Limb (tissue), 2 donors: ENCODE data around the gene C2orf68.
"Not testable (repeated sequence)": the region's sequence is repeated elsewhere in the genome, so short reads cannot be mapped to it uniquely, and the experiment has no call there.

ENCODE experiments used
- DNase-seq, 2 donors: peaks; one replicate each; pipeline ENCODE4 v3.0.0-alpha.2; 2016; ENCODE audit errors: extremely low spot score in 2 of 2

The C2orf68 gene

DNA sequence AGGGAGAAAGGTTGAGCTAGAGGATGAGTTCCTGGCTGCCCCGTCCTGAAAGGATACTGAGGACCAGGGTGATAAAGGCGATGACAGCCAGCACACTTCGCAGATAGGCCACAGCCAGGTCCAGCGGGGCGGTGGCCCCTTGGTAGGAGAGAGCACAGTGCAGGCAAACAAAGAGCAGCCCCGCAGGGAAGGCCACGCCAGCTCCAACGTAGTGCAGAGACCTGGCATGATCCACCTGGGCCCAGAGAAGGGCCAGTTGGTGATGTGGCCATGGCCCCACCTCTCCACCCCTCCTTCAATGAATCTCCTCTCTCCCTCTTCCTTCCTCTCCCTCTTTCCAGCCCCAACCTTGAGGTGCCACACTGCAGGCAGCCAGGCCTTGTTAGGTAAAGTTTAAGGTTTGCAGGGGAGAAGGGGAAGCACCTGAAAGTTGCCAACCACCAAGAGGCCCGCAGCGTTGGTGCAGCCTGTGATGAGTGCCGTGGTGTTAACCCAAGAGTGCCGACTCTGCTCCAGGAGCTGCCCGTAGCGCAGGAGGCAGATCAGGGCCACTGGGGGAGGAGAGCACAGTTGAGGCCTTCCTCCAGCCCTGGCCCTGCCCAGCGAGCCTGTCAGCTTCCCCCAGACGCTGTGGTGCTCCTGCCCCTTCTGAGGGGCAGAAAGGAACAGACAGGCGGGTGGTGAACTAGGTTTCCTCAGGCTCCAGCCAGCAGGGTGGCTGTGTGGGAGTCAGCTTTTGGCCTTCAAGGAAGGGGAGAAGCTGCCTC, 12.2 kb downstream of the C2orf68 start:
- no peak for DNase-seq

DNA sequence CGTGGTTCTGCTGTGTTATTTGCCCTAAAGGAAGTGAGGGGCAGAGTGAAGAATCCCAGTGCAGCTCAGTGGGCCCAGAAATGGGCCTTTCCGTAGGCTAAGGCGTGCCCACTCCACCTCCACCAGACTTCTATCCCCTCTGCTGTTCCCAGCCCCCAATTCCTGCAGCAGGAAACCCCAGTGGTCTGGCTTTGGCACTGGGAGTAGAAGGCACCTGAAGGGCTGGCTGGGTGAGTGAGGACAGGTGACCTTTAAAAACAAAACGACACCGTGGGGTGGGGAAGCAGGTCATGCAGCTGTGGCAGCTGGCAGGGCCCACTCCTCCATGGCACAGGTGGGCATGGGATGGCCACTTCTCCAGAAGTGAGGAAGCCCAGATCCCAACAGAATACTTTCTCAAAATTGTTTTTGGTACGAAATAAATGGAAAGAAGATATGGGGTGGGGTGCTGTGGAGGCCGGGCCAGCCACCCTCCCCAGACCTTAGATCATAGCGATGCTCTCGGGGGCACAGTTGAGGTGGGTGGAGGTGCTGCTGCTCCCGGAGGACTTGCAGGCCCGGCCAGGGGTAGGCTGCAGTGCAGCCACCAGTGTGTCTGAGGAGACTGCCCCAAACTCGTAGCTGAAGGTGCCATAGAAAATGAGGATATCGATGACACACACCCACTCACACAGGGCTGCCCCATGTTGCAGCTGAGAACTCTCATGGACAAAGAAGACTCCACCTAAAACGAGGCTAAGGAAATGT, 13.1 kb downstream of the C2orf68 start:
- DNase-seq = no peak

DNA sequence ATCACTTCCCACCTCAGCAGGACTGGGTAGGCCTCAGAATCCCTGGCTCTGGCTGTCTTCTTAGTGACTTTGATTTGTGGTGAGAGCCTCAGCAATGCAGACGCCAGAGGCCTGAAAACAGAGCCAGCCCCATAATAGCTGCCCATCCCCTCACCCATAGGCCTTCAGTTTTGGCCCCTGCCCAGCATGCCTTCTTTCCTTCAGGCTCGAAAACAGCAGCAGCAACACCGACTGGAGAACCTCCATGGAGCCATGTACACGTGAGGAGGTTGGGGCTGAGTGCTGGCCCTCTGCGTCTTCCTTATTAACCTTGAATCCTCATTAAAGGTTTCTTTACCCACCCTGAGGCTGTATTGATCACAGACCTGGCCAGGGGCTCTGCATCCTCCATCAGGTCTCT, 14.6 kb downstream of the C2orf68 start:
- no peak for DNase-seq

DNA sequence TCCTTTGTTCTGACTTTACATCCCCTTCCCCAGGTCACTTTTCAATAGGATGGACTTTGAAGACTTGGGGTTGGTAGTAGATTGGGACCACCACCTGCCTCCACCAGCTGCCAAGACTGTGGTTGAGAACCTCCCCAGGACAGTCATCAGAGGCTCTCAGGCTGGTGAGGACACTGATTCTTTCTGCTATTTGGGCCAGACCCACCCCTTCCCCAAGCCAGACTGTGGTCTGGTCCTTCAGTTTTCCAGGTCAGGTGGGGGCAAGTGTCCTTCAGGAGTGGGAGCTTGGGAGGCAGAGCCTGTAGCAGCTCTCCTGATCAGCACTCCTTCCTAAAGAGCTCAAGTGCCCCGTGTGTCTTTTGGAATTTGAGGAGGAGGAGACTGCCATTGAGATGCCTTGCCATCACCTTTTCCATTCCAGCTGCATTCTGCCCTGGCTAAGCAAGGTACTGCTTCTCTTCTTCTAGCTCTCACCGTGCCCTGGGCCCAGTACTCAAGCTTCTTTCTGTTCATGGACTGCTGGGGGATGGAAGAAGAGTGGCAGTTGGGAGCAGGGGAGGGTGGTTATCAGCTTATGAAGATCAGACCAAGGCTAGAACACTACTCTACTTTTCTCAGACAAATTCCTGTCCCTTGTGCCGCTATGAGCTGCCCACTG, 15.3 kb downstream of the C2orf68 start:
- DNase-seq = no peak

DNA sequence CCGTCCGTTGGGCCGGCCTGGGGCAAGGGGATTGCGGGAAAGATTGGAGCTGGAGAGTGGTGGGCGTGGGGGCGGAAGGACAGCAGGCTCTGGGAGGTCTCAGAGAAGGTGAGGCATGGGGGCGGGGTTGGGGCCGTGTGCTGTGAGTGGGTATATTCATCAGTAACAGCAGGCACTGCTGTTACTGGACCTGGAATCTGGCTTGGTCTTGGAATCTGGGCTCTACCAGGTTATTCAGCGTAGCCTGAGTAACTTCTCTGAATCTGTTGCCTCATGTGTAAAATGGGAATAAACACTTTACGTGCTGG, 15.9 kb downstream of the C2orf68 start:
- DNase-seq = no peak

- DNase-seq = peak; percentile 92 to 99
These were observed 16.4 kb downstream of the C2orf68 start, which contains the start of gene RNF181 for GRCh38 chr2:85595301-85596025. Gene RNF181 (plus strand): TSS chr2:85595745. CDS start chr2:85595764, 19 bp downstream.

DNA sequence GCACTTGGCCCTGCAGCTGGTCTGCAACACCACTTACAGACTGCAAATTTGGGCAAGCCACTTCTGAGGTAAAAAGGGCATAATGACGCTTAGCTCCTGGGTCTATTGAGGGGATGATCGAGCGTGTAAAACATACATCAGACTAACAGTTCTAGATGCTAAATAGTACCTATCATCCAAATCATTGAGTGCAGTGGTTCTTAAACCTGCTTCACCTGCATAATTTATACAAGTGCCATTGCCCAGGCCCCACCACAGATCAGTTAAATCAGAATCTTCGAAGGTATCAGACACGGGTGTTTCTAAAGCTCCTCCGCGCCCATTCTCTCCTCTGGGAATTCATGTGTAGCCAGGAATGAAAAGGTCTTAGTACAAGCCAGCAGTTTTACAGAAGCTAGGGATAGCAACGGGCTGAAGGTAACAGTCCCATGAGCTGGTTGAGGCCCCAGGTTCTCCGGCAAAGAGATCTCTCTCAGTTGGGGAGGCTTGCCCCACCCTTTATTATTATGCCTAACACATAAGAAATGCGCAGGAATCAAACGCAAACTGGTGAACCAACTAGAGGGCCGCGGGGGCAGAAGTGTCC, 17.1 kb downstream of the C2orf68 start:
- no peak for DNase-seq

- no peak for DNase-seq
These were observed 18.8 kb downstream of the C2orf68 start for GRCh38 chr2:85593023-85593422.

- DNase-seq = not testable (repeated sequence)
These were observed 19.6 kb downstream of the C2orf68 start for GRCh38 chr2:85592299-85592698.

- no peak for DNase-seq
These were observed 20.3 kb downstream of the C2orf68 start for GRCh38 chr2:85591563-85591962.

DNA sequence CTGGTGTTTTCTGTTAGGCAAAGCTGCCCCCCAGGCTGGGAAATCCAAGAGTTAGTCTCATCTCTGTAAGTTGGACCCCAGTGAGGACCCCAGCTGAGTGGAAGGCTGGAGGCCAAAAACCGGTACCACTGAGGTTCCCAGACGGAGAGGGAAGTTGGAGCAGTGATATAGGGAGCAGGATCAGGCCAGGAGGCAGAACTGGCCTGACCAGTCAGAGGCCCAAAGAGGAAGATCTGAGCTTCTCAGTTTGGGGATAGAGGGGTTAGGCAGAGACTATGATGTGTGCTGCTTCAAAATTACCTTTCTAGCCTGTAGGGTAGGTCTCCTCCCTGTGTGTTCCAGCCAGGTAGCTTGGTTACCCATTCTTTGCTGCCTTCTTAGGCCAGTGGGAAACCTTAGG, 20.9 kb downstream of the C2orf68 start:
- no peak for DNase-seq

- DNase-seq = no peak
These were observed 21.7 kb downstream of the C2orf68 start for GRCh38 chr2:85589982-85590791.

GRCh38 chr2:85589181-85589580, 22.7 kb downstream of the C2orf68 start:
- DNase-seq = no peak

DNA sequence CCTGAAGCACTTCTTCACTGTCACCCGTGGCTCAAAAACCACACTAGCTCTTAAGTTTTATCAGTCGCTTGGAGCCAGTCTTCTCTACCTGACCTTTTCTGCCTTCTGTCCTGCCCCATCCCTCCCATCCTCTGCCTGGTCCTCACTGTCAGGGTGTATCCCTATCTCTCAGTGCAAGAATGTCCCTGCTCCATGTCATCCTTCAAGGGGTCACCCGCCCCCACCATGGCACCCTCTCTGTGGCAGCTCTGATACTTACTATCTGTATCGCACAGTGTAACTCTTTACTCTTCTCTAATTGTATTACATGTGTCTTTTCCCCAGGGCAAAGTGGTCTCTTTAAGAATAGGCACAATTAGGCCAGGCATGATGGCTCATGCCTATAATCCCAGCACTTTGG, 23.2 kb downstream of the C2orf68 start:
- no peak for DNase-seq

DNA sequence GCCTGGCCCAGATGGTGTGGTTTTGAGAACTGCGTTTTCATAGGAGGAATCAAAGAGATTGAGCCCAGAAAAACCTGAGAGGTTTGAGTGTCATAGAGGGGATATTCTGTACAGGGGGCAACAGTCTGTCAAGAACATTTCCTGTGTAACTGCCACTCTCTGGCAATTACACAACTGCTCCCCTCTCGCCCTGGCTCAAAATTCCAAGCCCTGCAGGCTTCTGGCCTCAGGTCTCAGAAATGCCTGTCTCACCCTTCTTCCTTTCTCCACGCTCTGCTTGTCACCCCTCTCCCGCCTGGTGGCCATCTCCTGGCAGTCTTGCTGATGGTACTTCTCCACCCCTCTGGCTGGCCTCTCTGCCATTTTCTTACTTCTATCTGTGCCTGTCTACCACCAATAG, 23.6 kb downstream of the C2orf68 start:
- DNase-seq = no peak

- DNase-seq = no peak
These were observed 26.1 kb downstream of the C2orf68 start for GRCh38 chr2:85585781-85586105.

DNA sequence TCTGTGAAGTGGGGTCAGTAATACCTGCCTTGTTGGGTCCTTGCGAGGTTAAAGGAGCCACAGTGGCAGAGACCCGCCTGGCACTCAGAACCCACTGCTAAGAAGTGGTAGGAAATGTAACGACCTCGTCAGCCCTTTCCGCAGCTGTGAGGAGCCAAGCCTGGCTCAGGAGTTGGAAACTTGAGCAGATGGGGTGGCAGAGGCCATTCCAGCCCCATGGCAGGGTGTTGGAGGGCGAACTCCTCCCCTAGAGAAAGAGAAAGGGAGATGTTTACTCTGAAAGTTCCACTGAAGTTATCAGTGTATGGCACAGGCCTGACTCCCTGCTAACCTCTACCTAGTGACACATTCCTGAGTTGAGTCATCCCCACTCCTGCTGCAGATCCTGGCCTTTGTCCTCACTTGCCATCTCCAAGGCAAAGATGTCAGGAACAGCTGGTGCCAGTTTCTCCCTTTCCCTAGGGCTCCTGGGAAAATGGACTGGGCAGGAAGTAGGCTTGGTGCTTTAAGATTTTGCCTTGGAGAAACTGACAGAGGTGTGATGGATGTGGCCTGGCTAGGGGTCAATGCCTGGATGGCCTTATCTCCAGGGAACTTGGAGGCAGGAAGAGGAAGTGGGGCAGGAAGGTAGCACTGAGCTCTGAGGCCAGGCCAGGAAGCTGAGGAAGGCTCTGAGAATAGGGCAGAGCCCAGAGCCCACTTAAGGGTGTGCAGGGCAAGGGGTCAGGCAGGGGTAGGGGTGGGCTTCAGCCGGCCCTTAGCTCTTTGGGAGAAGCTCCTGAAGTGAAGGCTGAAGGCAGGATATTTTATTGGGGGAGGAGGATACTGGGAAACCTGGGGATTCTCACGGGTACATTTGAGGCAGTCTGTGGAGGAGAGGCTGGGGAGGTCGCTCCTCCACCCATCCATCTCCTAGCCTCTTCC, 26.7 kb downstream of the C2orf68 start:
- no peak for DNase-seq

DNA sequence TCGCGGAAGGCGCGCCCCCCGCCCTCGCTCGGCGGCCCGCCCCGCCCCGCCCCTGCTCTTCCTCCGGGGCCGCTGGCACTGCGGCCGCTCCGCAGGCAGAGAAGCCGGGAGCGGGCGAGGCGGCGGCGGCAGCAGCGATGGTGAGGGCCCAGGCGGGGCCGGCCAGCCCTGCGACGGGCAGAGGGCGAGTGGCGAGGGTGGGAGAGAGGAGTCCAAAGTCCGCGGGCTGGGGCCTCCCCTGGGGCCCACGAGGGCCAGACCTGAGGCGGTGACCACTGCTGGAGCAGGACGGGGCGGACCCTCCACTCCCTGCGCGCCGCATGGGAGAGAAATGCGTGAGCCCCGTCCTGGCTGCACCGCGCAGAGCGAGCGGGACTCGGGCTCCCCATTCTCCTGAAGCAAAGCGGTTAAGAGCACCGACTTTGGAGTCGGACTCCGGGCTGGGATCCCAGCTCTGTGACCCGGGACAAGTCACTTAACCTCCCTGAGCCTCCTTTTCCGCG, 27.5 kb downstream of the C2orf68 start, which contains the start of gene VAMP5:
Gene VAMP5, plus strand, starts transcription at position 78 of the 503 bp plus-strand sequence. Its CDS starts 60 bp downstream, at position 138.
- DNase-seq = no peak

DNA sequence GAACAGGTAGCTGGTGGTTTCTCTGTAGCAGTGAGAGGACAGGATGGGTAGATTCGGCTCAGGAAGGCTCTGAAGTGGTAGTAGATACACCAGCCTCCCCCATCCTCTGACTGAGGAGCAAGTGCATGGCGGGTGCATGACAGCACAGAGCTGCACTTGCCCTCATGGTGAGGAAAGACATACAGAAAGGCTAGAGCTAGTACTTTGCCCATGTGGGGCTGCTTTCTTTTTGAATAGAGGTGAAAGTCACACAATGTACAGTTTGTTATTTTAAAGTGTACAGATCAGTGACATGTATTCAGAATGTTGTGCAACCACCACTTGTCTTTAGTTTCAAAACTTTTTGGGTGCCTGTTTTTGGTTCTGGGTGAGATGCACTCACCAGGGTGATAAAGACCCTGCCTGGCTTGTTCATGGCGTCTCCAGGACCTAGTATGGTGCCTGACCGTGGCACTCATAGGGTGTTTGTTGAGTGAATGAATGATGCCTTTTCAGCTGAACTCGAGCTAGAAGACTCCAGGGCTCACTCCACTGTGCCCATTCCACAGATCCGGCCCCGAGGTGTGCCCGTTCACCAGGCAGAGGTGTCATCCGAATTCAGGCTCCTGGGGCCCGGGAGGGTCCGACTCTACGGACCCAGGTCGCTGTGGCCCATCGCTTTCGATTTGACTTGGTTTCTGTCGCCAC, 28.1 kb downstream of the C2orf68 start:
- DNase-seq = no peak
